ENCODE measurements around the gene GGTLC2.
"Not testable (repeated sequence)": the region's sequence is repeated elsewhere in the genome, so short reads cannot be mapped to it uniquely, and the experiment has no call there.

The GGTLC2 gene
- total RNA-seq: 0 reads per million in 2 donors

DNA sequence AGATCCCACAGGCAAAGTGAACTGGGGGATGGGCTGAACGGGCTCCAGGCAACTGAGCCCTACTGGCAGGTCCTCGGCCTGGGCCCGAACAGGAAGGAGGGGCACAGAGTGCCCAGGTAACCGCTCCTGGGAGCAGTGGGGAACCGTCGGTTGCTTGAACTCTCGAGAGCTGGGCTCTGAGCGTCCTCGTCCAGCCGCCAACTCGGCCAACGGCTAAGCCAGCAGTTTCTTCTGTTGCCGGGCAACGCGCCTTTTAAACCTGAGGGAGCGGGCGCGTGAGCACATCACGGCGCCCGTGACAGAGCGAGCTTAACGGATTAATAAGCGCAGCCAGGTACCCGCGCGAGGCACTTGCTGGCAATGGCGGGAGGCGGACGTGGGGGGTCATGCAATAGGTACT, at the start of gene GGTLC2:
GGTLC2 (plus strand) TSS at position 301 of the 400 bp plus-strand sequence. CDS start 1,732 bp downstream, outside the sequence.
- DNase-seq: not testable (repeated sequence)

DNA sequence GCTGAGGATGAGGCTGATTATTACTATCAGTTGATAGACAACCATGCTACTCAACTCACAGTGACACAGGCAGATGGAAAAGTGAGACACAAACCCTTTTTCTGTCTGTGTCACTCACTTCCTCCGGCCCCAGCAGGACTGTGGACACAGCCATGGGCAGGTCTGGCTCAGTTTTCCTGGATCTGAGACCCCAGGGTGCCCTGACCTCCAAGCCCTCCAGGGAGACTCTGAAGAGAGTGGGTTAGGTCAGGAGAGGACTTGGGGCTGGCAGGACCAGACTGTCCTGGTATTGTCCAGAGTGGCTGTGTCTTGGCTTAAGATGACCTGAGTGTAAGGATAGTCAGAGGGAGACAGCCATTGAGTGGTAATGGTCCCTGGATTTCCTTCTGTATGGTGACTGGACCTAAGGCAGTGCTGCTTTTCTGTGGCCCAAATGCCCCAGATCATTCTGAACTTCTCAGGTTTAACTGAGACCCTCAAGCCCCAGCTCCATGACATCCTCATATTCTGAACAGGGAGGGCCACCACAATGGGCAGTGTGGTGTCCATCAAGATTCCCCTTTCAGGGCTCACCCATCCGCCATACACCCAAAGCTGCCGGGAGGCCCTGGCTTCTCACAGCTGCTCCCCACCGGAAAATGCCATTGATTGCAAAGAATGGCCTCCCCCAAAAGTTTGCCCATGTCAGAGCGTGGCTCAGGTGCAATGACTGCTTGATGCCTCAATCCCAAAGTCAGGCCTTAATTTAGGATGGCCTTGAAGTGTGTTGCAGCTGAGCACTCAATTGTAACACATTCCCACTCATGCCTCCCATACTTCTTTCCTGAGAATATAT, 49.2 kb upstream of the GGTLC2 start:
- no peak for DNase-seq

DNA sequence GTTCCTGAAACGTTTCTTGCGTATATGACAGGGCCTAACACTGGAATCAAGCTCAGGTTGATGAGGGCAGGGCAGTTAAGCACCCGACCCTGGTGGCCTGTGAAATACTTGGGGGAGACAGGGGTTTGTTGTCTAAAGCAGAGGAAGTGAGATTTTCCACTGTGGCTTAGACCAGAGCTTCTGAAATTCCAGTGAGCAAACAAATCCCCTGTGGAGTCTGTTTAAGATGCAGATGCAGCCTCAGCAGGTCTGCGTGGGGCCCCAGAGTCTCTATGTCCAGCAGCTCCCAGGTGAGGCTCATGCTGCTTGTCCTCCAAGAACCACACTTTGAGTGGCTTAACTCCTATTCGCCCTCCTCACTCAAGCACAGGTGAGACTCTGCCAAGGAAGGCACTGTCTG, 46.3 kb upstream of the GGTLC2 start:
- DNase-seq: no peak

DNA sequence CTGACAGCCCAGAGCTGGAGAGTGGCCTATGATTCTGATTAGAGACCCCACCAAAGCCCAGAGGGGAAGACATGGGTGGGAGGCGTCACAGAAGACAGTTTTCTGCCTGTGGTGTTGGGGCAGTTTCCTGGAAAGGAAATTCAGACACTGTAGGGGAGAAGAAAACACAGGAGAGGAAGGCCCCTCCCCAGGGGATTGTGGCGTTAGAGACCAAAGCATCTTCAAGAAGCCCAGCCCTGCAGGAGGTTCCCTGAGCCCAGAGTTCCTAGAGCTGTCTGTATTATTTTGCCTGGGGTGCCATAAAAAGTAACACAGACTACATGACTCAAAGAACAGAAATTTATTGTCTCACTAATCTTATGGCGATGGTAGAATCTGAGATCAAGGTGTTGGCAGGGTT, 45.2 kb upstream of the GGTLC2 start:
- no peak for DNase-seq

DNA sequence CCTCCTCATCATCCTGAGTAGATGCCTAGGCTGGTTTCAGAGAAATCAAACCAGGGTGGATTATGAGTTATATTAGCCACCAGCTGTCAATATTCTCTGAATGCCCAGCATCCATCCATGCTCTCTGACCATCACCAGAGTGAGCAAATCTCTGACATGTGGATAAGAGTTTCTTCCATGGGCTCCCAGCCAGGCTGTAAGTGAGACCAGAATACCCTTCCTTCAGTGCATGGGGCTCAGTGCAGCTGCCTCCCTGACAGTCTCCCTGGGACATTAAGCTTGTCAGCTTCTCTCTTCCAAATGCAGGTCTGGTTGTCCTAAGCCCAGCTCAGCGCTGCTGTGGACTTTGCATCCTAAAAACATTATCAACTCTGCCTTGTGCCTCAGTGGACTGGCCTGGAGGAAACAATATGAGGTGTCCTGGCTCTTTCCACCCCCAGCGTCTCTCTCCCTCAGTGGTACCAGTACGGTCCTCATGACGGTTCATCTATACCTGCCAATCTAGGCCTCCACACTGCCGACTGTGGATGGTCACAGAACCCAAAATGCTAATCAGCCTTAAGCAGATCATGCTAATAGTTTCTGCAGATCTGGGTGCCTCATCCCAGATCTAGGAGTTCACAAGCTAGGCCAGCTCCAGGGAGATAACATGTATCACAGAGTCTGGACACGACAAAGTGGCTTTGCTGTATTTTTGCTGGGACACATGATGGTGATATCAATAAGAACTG, 43.7 kb upstream of the GGTLC2 start:
- DNase-seq: no peak

DNA sequence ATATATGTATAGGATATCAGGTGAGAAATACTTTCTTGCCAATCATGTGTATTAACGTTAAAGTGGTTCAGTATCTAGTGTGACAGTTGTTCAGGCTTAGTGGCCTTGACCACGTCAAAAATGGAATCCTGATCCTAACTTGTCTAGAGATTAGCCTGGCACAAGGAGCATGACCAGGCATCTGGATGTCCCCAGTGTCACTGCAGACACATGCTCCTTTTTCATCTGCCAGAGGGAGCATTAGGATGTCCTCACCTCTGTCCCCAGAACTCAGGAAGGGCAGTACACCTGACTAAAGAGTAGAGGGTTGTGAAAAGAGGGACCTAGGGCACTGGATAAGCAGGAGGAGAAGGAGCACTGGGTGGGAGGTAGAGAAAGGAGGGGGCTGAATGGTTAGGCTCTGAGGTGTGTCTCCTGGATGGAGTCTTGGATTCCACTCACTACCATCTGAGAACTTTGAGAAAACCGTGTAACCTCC, 40.9 kb upstream of the GGTLC2 start:
- DNase-seq: no peak

DNA sequence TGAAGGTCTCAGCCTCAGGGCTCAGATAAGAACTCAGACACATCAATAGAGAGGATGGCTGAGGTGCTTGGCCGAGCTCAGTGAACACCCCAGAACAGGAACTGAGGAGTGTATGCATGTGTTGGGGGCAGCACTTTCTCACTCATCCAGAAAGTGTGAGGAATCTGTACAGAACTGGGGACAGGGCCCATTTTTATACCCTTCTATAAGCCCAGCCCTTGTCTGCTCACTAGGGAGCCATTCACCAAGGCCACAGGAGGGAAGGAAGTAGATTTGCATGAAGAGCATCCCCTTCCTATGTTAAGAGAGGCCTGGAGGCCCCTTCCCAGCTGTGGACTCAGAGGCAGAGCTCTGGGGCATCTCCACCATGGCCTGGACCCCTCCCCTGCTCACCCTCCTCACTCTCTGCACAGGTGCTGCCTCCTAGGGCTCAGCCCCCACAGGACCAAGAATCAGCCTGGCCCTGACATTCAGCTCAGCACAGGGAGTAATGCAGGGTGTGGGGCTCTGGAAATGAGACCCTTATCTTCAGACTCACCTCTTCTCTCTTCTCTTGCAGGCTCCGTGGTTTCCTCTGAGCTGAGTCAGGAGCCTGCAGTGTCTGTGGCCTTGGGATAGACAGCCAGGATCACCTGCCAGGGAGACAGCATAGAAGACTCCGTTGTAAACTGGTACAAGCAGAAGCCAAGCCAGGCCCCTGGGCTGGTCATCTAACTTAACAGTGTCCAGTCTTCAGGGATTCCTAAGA, 39.9 kb upstream of the GGTLC2 start:
- no peak for DNase-seq

DNA sequence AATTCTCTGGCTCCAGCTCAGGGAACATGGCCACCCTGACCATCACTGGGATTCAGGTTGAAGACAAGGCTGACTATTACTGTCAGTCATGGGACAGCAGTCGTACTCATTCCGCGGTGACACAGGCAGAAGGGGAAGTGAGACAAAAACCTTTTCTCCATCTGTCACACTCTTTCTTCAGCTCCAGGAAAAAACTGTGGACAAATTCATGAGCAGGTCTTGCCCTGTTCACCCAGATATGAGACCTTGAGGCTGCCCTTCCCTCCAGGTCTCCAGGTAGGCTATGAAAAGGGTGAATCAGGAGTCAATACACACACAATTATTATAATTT, 39.4 kb upstream of the GGTLC2 start:
- no peak for DNase-seq

DNA sequence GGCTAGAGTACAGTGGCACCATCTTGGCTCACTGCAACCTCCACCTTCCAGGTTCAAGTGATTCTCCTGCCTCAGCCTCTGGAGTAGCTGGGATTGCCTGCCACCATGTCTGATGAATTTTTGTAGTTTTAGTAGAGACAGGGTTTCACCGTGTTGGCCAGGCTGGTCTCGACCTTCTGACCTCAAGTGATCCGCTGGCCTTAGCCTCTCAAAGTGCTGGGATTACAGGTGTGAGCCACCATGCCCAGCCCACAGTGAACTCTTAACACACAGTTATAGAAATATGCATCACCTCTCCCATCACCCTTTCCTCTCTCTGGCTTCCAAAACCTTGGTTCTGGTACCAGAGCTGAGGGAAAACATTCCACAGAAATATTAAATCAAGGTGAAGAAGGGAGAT, 36.4 kb upstream of the GGTLC2 start:
- DNase-seq: not testable (repeated sequence)

DNA sequence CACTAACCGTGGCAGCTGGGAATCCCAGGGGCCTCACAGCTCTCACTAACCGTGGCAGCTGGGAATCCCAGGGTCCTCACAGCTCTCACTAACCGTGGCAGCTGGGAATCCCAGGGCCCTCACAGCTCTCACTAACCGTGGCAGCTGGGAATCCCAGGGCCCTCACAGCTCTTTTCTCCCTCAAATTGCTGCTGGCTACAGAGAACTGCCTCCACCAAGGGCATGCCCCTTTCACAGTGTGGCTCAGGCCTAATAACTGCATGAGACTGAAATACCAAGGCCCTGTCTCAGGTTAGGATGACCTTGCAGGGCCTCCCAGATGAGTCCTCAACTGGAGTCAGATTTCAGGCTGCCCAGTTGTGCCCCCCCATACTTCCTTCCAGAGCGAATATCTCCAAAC, 35.1 kb upstream of the GGTLC2 start:
- DNase-seq: no peak

DNA sequence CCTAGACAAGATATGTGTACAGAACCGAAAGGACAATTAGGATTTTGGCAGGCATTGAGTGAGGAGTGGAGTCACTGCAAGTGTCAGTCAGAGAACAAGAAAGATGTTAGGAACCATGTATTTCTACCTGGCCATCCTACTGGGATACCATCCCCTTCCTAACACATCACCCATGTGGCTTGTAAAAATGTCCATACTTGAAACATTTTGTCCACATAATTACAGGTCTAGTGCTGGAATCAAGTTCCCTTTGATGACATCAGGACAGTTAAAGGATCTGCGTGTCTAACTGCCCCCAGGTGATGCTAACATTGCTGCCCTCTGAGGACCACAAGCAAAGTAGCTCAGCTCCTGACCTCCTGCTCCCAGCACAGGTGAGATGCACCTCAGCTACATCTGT, 31.9 kb upstream of the GGTLC2 start:
- DNase-seq: no peak

DNA sequence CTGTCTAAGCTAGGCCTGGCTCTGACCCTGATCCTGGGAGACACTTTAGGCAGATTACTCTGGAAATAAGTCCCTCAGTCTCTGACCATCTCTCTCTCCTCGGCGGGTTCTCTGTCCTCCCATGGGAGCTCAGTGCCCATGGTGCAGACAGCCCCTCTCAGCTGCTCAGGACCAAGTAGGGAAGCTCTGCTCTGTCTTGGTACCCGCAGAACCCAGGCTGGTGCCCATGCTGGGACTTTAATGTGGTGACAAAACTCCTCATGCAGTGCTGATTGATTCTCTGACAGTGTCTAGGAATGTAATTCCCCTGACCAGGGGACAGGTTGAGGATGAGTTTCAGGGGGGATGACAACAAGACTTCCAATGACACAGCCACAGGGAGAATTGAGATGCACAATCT, 30.3 kb upstream of the GGTLC2 start:
- no peak for DNase-seq

DNA sequence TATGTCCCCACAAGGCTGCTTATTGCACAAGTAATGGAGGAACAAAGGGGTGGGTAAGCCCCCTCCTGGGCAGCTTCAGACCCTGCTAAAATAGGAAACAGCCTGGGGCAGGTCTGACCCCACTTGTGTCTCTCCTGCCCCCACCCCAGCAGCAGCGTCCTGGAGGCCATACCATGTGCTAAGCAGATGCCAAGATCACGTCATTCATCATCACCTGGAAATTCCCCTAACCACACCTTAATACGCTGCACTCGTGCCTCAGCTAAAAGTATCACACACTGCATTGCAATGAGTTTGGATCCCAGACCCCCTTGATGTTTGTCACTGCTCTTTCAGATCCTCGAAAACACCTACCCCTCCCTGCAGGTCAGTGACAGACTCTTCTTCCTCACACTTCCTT, 27.8 kb upstream of the GGTLC2 start:
- DNase-seq: no peak

DNA sequence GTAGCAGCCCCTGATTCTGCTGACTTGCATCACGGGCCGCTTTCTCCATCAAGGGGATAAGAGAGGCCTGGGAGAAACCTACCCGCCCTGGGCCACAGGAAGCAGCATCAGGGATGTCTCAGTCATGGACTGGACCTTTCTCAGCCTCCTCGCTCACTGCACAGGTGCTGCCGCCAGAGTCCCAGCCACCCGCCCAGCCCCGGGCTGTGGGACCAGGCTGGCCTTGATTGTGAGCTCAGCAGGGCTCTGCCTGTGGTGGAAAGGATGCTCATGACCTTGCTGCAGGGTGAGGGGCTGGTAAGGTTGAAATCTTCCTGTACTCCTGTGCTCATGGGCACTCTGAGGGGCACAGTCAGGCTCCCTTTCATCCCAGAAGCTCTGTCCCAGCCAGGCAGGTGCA, 26.0 kb upstream of the GGTLC2 start:
- DNase-seq: no peak

DNA sequence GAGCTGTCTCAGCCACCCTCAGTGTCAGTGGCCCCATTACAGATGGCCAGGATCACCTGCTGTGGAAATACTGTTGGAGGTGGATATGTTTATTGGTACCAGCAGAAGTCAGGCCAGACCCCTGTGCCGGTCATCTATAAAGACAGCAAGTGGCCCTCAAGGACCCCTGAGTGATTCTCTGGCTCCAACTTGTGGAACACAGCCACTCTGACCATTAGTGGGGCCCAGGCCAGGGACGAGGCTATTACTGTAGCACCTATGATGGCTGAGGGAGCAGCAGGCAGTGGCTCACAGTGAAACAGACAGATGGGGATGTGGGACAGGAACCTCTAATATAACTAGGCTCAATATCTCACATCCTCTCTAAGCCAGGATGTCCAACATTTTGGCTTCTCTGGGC, 25.5 kb upstream of the GGTLC2 start:
- no peak for DNase-seq

DNA sequence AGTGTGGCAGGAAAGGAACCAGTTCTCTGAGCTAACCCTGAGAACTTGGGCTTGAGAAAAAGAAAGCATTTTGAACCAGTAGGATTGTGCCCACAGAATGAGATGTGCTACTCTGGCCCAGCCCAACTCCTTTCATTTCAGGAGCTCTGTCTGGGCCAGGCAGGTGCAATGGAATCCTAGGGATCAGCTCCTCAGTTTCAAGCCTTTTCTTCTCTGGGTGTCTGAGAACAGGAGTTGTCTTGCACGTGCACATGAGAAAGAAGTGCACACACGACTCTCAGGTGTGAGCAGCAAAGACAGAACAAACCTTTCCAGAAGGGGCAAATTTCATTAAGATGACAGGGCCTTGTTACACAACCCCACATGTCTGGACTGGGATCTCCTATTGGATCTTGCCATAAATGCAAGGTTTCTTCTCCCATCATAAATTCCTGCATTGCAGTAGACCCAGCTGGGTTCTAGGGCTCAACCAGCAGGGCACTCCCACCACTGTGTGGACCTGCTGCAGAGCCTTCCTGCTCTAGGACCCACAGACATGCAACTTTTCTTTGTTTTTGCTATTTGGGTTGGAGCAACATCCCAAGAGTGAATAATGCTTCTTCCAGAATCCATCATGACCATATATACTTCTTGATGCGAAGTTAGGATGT, 24.5 kb upstream of the GGTLC2 start:
- no peak for DNase-seq

DNA sequence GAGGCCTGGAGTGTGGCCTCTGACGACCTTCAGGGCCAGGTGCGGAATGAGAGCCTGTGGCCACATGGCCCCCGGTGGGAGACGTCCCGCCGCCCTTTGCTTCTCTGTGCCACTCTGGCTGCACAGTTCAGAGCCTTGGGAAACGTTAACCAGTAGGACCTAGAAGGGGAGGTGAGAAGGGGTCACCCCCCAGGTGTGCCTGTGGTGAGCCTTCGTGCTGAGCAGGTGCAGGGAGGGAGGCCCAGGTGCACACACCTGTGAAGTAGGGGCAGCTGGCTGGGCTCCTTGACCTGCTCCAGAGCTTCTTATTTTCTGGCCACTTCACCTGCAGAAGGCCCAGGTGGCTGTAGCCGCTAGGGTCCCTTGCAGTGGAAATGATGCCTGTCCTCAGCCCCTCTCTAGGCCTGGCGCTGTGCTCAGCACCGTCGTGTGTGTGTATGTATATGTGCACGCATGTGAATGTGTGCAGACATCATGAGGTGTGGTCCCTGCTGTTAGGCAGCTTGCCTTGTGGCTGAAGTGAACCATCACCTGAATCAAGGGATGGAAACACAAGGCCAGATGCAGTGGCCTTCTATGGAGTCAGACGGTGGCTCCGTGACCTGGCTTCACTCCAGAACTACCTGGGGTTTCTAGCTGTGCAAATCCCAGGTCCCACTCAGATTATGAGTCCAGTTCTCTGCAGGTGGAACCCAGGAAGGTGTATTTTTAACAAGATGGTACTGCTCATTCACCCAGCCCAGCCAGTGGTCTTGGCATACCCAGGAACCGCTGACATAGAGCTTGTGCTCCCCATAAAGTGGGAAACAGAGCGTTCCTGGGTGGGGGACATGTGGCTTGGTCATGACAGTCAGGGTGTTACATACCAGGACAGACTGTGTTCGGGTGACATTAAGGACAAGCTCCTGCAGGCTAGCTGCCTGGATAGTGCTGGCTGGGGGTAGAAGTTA, 15.6 kb upstream of the GGTLC2 start:
- DNase-seq: not testable (repeated sequence)

DNA sequence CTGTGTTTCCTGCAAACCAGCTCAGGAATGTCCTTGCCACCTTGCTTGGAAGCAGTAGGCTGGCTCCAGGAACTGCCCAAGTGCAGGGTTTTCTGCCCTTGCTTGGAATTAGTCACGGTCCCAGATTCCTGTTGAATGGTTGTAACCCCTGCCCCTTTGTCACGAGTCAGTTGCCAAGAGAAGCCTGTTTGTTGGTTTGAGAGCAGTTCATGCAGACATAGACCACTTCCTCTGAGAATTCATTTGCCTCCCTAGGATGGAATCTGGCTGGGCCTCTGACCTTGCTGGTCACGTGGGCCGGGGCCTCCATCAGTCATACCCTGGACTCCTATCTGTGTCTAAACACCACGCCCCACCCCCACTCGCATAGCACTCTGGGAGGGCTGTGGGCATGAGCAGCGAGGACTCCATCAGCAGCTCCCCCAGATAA, 13.2 kb upstream of the GGTLC2 start:
- not testable (repeated sequence) for DNase-seq

DNA sequence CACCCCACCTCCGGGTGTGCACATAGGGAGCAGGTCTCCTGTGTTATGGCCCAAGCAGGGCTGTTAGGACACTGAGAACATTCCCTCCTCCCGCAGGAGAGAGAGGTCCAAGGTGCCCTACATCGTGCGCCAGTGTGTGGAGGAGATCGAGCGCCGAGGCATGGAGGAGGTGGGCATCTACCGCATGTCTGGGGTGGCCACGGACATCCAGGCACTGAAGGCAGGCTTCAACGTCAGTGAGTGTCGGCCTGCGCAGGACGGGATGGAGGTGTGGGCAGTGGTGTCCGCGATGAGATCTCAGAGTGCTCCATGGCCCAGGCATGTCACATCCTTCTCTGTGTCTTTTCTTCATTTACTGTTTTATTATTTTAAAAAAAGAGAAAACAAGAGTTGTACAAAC, 12.2 kb upstream of the GGTLC2 start:
- DNase-seq: not testable (repeated sequence)

DNA sequence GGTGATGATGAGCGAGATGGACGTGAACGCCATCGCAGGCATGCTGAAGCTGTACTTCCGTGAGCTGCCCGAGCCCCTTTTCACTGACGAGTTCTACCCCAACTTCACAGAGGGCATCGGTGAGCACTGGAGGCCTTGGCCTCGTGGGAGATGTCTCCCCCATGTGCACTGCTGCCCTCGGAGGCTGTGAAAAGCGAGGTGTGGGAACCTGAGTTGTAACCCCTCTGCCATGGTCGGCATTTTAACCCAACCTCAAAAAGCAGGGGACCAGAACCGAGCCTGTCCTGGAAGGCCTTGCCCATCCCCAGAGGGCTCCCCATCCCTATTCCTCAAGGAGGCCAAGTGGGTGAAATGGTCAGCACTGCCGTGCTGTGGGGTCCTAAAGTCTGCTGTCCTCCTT, 10.9 kb upstream of the GGTLC2 start:
- not testable (repeated sequence) for DNase-seq

DNA sequence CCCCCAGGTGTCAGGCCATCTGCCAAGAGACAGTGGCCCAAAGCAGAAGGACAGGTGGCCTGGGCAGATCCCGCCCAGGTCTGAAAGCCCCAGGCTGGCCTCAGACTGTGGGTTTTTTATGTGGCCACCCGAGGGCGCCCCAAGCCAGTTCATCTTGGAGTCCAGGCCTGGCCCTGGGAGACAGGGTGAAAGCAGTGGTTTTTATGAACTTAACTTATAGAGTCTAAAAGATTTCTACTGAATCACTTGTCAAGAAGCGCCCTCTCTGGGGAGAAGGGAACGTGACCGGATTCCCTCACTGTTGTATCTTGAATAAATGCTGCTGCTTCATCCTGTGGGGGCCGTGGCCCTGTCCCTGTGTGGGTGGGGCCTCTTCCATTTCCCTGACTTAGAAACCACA, 8.2 kb upstream of the GGTLC2 start:
- DNase-seq: not testable (repeated sequence)

DNA sequence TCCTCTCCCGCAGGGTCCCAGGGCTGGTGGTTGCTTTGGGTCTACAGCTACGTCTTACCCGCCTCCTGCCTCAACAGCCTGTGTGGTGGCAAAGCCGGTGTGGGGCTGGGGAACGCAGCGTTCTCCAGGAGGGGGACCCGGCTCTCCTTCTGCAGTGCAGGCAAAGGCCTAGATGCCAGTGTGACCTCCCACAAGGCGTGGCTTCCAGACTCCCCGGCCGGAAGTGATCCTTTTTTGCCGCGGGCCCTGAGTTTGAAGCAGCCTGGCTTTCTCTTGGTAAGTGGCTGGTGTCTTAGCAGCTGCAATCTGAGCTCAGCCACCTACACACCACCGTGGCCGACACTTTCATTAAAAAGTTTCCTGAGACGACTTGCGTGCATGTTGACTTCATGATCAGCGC, 6.1 kb upstream of the GGTLC2 start:
- not testable (repeated sequence) for DNase-seq
